KOPT-K1 (cell line): ENCODE results near the gene CLEC2A.
A peak's percentile ranks its signal among the peaks of the same experiment; 100 is the strongest.

ENCODE experiments used
- H3K27ac ChIP-seq: fragments of 200-600 bp; sonication (generic); 2 replicates; pipeline ENCODE4 v1.5.1; 2016; ENCODE audit warnings: antibody characterized with exemption, mild to moderate bottlenecking, low read depth, low read length; ENCODE audit not compliant: poor library complexity, severe bottlenecking
- H3K36me3 ChIP-seq: fragments of 200-600 bp; sonication (generic); 2 replicates; pipeline ENCODE4 v1.5.1; 2017; ENCODE audit warnings: antibody characterized with exemption, mild to moderate bottlenecking, low read length, moderate library complexity; ENCODE audit not compliant: insufficient read depth
- H3K9me3 ChIP-seq: fragments of 200-600 bp; sonication (generic); 2 replicates; pipeline ENCODE4 v1.5.1; 2017; ENCODE audit warnings: antibody characterized with exemption, low read length, mild to moderate bottlenecking; ENCODE audit not compliant: insufficient read depth, poor library complexity, severe bottlenecking

CLEC2A gene

GRCh38 chr12:9948606-9949296 lies 16.6 kb upstream of the CLEC2A start:
- Histone ChIP-seq H3K27ac (peak overlapping the region; percentile 75), H3K9me3 (no peaks in the 10 kb centered on the region), H3K36me3 (no peaks in the 10 kb centered on the region)

- no peaks in the 10 kb centered on the region for H3K9me3 ChIP-seq
- no peaks in the 10 kb centered on the region for H3K36me3 ChIP-seq
- H3K27ac ChIP-seq, result no peak overlapping the region
These were observed 15.5 kb upstream of the CLEC2A start for GRCh38 chr12:9947674-9948073.

GRCh38 chr12:9944391-9944790 lies 12.2 kb upstream of the CLEC2A start:
- H3K27ac ChIP-seq, result peak overlapping the region; percentile 64
- no peaks in the 10 kb centered on the region; the same call in 1 of the 2 replicates for H3K36me3 ChIP-seq
- no peaks in the 10 kb centered on the region for H3K9me3 ChIP-seq

GRCh38 chr12:9943240-9943639 lies 11.1 kb upstream of the CLEC2A start:
- Histone ChIP-seq H3K27ac (peak overlapping the region; percentile 64), H3K9me3 (no peaks in the 10 kb centered on the region), H3K36me3 (no peaks in the 10 kb centered on the region; the same call in none of the 2 replicates)

GRCh38 chr12:9941838-9942237 lies 9.7 kb upstream of the CLEC2A start:
- H3K36me3 ChIP-seq, result no peaks in the 10 kb centered on the region; the same call in none of the 2 replicates
- H3K9me3 ChIP-seq, result no peaks in the 10 kb centered on the region

GRCh38 chr12:9940375-9940774 lies 8.2 kb upstream of the CLEC2A start:
- no peaks in the 10 kb centered on the region; the same call in none of the 2 replicates for H3K36me3 ChIP-seq
- H3K9me3 ChIP-seq, result no peaks in the 10 kb centered on the region
- no peak overlapping the region for H3K27ac ChIP-seq

More at GRCh38 chr12:9941838-9942237, 9.7 kb upstream of the CLEC2A start:
- H3K27ac ChIP-seq, result no peak overlapping the region

- no peaks in the 10 kb centered on the region; the same call in none of the 2 replicates for H3K36me3 ChIP-seq
- H3K27ac ChIP-seq, result no peak overlapping the region
- no peaks in the 10 kb centered on the region for H3K9me3 ChIP-seq
These were observed 4.4 kb upstream of the CLEC2A start for GRCh38 chr12:9936591-9936990.

GRCh38 chr12:9935026-9935425 lies 2.9 kb upstream of the CLEC2A start:
- H3K36me3 ChIP-seq, result no peaks in the 10 kb centered on the region; the same call in 1 of the 2 replicates
- H3K27ac ChIP-seq, result no peak overlapping the region
- no peaks in the 10 kb centered on the region for H3K9me3 ChIP-seq

GRCh38 chr12:9933958-9934357 lies 1.8 kb upstream of the CLEC2A start:
- no peaks in the 10 kb centered on the region for H3K9me3 ChIP-seq
- H3K27ac ChIP-seq, result no peak overlapping the region
- H3K36me3 ChIP-seq, result no peaks in the 10 kb centered on the region; the same call in 1 of the 2 replicates

- no peaks in the 10 kb centered on the region for H3K9me3 ChIP-seq
- no peaks in the 10 kb centered on the region for H3K36me3 ChIP-seq
- H3K27ac ChIP-seq, result no peak overlapping the region
These were observed 925 bp downstream of the CLEC2A start for GRCh38 chr12:9931245-9931644.

GRCh38 chr12:9928607-9929006 lies 3.6 kb downstream of the CLEC2A start:
- Histone ChIP-seq H3K9me3 (no peaks in the 10 kb centered on the region), H3K27ac (no peak overlapping the region), H3K36me3 (no peaks in the 10 kb centered on the region)

GRCh38 chr12:9926876-9927275 lies 5.3 kb downstream of the CLEC2A start:
- no peaks in the 10 kb centered on the region for H3K9me3 ChIP-seq
- H3K36me3 ChIP-seq, result no peaks in the 10 kb centered on the region
- no peak overlapping the region for H3K27ac ChIP-seq

- H3K36me3 ChIP-seq, result no peaks in the 10 kb centered on the region
- no peaks in the 10 kb centered on the region for H3K9me3 ChIP-seq
- H3K27ac ChIP-seq, result no peak overlapping the region
These were observed 6.3 kb downstream of the CLEC2A start for GRCh38 chr12:9925705-9926393.

- Histone ChIP-seq H3K36me3 (no peaks in the 10 kb centered on the region), H3K9me3 (peaks cover 4% of the 10 kb centered on the region), H3K27ac (no peak overlapping the region)
These were observed 9.7 kb downstream of the CLEC2A start for GRCh38 chr12:9922429-9922828.

GRCh38 chr12:9920451-9920850 lies 11.7 kb downstream of the CLEC2A start:
- no peak overlapping the region for H3K27ac ChIP-seq
- H3K36me3 ChIP-seq, result no peaks in the 10 kb centered on the region
- H3K9me3 ChIP-seq, result peaks cover 4% of the 10 kb centered on the region

GRCh38 chr12:9919443-9919842 lies 12.7 kb downstream of the CLEC2A start:
- Histone ChIP-seq H3K9me3 (peaks cover 4% of the 10 kb centered on the region), H3K27ac (no peak overlapping the region), H3K36me3 (no peaks in the 10 kb centered on the region)
